HepG2 (cell line): Measurements from ENCODE around the gene LRRC8C. TPM values are rescaled to one million over a fixed set of nuclear protein-coding genes. Genes with fewer than 3 reads are reported as not detected.
A peak's percentile ranks its signal among the peaks of the same experiment; 100 is the strongest.

ENCODE experiments used
- FOSL1 ChIP-seq: sonication (generic); formaldehyde crosslinking; IDR thresholded peaks from 2 replicates; pipeline ENCODE4 v1.9.0; 2021; ENCODE audit warnings: missing genetic modification reagents, borderline replicate concordance
- GABPA ChIP-seq, 2 experiments: IDR thresholded peaks; 2 replicates each; pipeline ENCODE4 v1.6.1; 2011 to 2016; ENCODE audit warnings: low read depth in 2 of 2, low read length in 1 of 2, missing biosample characterization in 1 of 2, missing genetic modification characterization in 1 of 2
- GFI1 ChIP-seq: sonication (generic); formaldehyde crosslinking; IDR thresholded peaks from 2 replicates; pipeline ENCODE4 v1.5.0; 2020; ENCODE audit warnings: missing genetic modification reagents, mild to moderate bottlenecking, borderline replicate concordance
- HINFP ChIP-seq: sonication (generic); formaldehyde crosslinking; IDR thresholded peaks from 2 replicates; pipeline ENCODE4 v1.4.0; 2020; ENCODE audit warnings: low read depth, mild to moderate bottlenecking, missing genetic modification reagents
- HOXA3 ChIP-seq: sonication (generic); formaldehyde crosslinking; IDR thresholded peaks from 2 replicates; pipeline ENCODE4 v1.5.0; 2020; ENCODE audit warnings: missing genetic modification reagents
- KLF13 ChIP-seq: sonication (generic); formaldehyde crosslinking; IDR thresholded peaks from 2 replicates; pipeline ENCODE4 v1.4.0; 2020; ENCODE audit warnings: mild to moderate bottlenecking, missing genetic modification reagents
- KLF16 ChIP-seq, 2 experiments: sonication (generic) in 1 of 2; formaldehyde crosslinking in 1 of 2; IDR thresholded peaks; 2 replicates each; pipeline versions ENCODE4 v1.6.1 to v1.8.0; 2016 to 2023; ENCODE audit warnings: missing genetic modification reagents in 2 of 2, missing compliant biosample characterization in 1 of 2
- KMT2A ChIP-seq: sonication (generic); formaldehyde crosslinking; IDR thresholded peaks from 2 replicates; pipeline ENCODE4 v1.4.0; 2020; ENCODE audit warnings: missing genetic modification reagents
- MXD4 ChIP-seq: IDR thresholded peaks from 2 replicates; pipeline ENCODE4 v1.6.1; 2016; ENCODE audit warnings: mild to moderate bottlenecking, missing biosample characterization, missing genetic modification reagents
- NFIC ChIP-seq: IDR thresholded peaks from 2 replicates; pipeline ENCODE4 v1.6.1; 2012; ENCODE audit warnings: mild to moderate bottlenecking, low read length, inconsistent platforms
- NR2F2 ChIP-seq: IDR thresholded peaks from 2 replicates; pipeline ENCODE4 v1.6.1; 2012; ENCODE audit warnings: low read depth, inconsistent platforms, borderline replicate concordance
- PBX3 ChIP-seq: sonication (generic); formaldehyde crosslinking; IDR thresholded peaks from 2 replicates; pipeline ENCODE4 v1.8.1; 2023; ENCODE audit warnings: missing genetic modification reagents, inconsistent platforms, borderline replicate concordance
- POGZ ChIP-seq: sonication (generic); formaldehyde crosslinking; IDR thresholded peaks from 2 replicates; pipeline ENCODE4 v1.4.0; 2020; ENCODE audit warnings: mild to moderate bottlenecking, missing genetic modification reagents
- RBFOX2 ChIP-seq: fragments of 200-400 bp; formaldehyde crosslinking; IDR thresholded peaks from 2 replicates; pipeline ENCODE4 v1.6.1; 2017; ENCODE audit warnings: low read depth, mild to moderate bottlenecking, low read length
- SETDB1 ChIP-seq: sonication (generic); formaldehyde crosslinking; IDR thresholded peaks from 2 replicates; pipeline ENCODE4 v1.5.1; 2020; ENCODE audit warnings: missing genetic modification reagents, mild to moderate bottlenecking, borderline replicate concordance
- SKIL ChIP-seq: sonication (generic); formaldehyde crosslinking; IDR thresholded peaks from 2 replicates; pipeline ENCODE4 v1.8.0; 2022; ENCODE audit warnings: missing genetic modification reagents, mild to moderate bottlenecking, moderate library complexity, borderline replicate concordance
- SOX13 ChIP-seq, 3 experiments: fragments of 450-650 bp in 1 of 3; sonication (generic) in 1 of 3; formaldehyde crosslinking in 1 of 3; IDR thresholded peaks in 2 of 3; conservative IDR thresholded peaks in 1 of 3; 2 replicates each; pipeline versions ENCODE4 v1.5.0 to v1.6.1; 2016 to 2020; ENCODE audit warnings: antibody characterized with exemption in 1 of 3, mild to moderate bottlenecking in 1 of 3, missing compliant biosample characterization in 1 of 3, missing genetic modification reagents in 1 of 3, moderate library complexity in 1 of 3
- TOE1 ChIP-seq: sonication (generic); formaldehyde crosslinking; IDR thresholded peaks from 2 replicates; pipeline ENCODE4 v1.4.0; 2020; ENCODE audit warnings: mild to moderate bottlenecking, missing genetic modification reagents
- YEATS2 ChIP-seq: sonication (generic); formaldehyde crosslinking; IDR thresholded peaks from 2 replicates; pipeline ENCODE4 v1.4.0; 2020; ENCODE audit warnings: missing genetic modification reagents, borderline replicate concordance
- ZNF263 ChIP-seq: sonication (generic); formaldehyde crosslinking; IDR thresholded peaks from 2 replicates; pipeline ENCODE4 v1.4.0; 2020; ENCODE audit warnings: missing genetic modification reagents
- ZNF569 ChIP-seq: sonication (generic); formaldehyde crosslinking; IDR thresholded peaks from 2 replicates; pipeline ENCODE4 v1.5.0; 2020; ENCODE audit warnings: mild to moderate bottlenecking, missing genetic modification reagents, moderate library complexity, borderline replicate concordance
- ZNF747 ChIP-seq: sonication (generic); formaldehyde crosslinking; IDR thresholded peaks from 2 replicates; pipeline ENCODE4 v1.8.1; 2023; ENCODE audit warnings: missing genetic modification reagents, mild to moderate bottlenecking, borderline replicate concordance
- ZNF773 ChIP-seq: sonication (generic); formaldehyde crosslinking; IDR thresholded peaks from 2 replicates; pipeline ENCODE4 v1.4.0; 2020; ENCODE audit warnings: missing genetic modification reagents, borderline replicate concordance
- ZNF784 ChIP-seq: sonication (generic); formaldehyde crosslinking; IDR thresholded peaks from 2 replicates; pipeline ENCODE4 v1.5.1; 2020; ENCODE audit warnings: missing genetic modification reagents, mild to moderate bottlenecking, borderline replicate concordance
- polyA plus RNA-seq, 8 experiments: library from polyadenylated mRNA; depleted of rRNA in 3 of 8; stranded (reverse) in 7 of 8; unstranded in 1 of 8; fragments of >200 nt; fragmentation: Illumina TruSeq in 4 of 8; extraction: Trizol in 4 of 8; gene quantifications; 2 replicates each; pipeline versions ENCODE4 v1.2.1 to v1.2.3, GENCODE V29; 2011 to 2016; ENCODE audit warnings: low read depth in 4 of 8, missing spikeins in 1 of 8, mixed read lengths in 1 of 8; ENCODE audit not compliant: insufficient read depth in 1 of 8
- total RNA-seq, 5 experiments: library from RNA; depleted of rRNA; stranded (reverse); fragments of >200 nt; fragmentation: Illumina TruSeq; extraction: Trizol; gene quantifications; 2 replicates each; pipeline ENCODE4 v1.2.3, GENCODE V29; 2016; ENCODE audit warnings: low read depth in 1 of 5

Gene LRRC8C
- total and polyA plus RNA-seq, 2 of the 13 experiments (the other 11 are each of a cell fraction or from before 2014, with no cell fraction given) = 0.22 to 0.32 TPM

- no peak for TF ChIP-seq ZNF784 (CRISPR knock-in tag)
- no peak for TF ChIP-seq MXD4 (CRISPR knock-in tag)
- TF ChIP-seq PBX3 (CRISPR knock-in tag) = no peak
- no peak for TF ChIP-seq YEATS2 (CRISPR knock-in tag)
- 0 out of 2 replicates have a peak, but pooled peaks have one; percentile 46 for TF ChIP-seq ZNF747 (CRISPR knock-in tag)
- no peak for TF ChIP-seq SOX13 (IDR thresholded peaks at IDR 0.05)
- peak in 1 of 2 experiments; percentile 34; a peak in 1 of 4 replicates for TF ChIP-seq SOX13 (CRISPR knock-in tag; conservative IDR thresholded peaks at IDR 0.05 in 1 of 2, IDR thresholded peaks at IDR 0.05 in 1 of 2)
- TF ChIP-seq SETDB1 (CRISPR knock-in tag) = no peak
- TF ChIP-seq HOXA3 (CRISPR knock-in tag) = no peak
- 0 out of 2 replicates have a peak, but pooled peaks have one; percentile 54 for TF ChIP-seq HINFP
- no peak for TF ChIP-seq GFI1
- no peak for TF ChIP-seq ZNF773 (CRISPR knock-in tag)
- 0 out of 2 replicates have a peak, but pooled peaks have one; percentile 14 for TF ChIP-seq POGZ (CRISPR knock-in tag)
- TF ChIP-seq GABPA (IDR thresholded peaks at IDR 0.05; ENCODE audit: low read depth, low read length) = no peak
- TF ChIP-seq GABPA (CRISPR knock-in tag; IDR thresholded peaks at IDR 0.05; ENCODE audit: low read depth) = no peak
- no peak for TF ChIP-seq ZNF569 (CRISPR knock-in tag)
- no peak for TF ChIP-seq NR2F2
- TF ChIP-seq RBFOX2 = no peak
- peak; percentile 94 for TF ChIP-seq ZNF263
- no peak for TF ChIP-seq NFIC
- TF ChIP-seq KLF13 (CRISPR knock-in tag) = no peak
- TF ChIP-seq KLF16 (CRISPR knock-in tag; IDR thresholded peaks at IDR 0.05) = no peak
- no peak for TF ChIP-seq TOE1 (CRISPR knock-in tag)
- no peak for TF ChIP-seq KMT2A (CRISPR knock-in tag)
- no peak for TF ChIP-seq FOSL1 (CRISPR knock-in tag)
- TF ChIP-seq SKIL (CRISPR knock-in tag) = no peak
These were observed 23.0 kb upstream of the LRRC8C start (continued) for GRCh38 chr1:89609781-89610456.
